H9 (cell line): ENCODE measurements around the gene BTG4. TPM values are rescaled to one million over a fixed set of nuclear protein-coding genes. Genes with fewer than 3 reads are reported as not detected.

Experiments used
- DNase-seq: peaks from one replicate; pipeline ENCODE4 v3.0.0-alpha.2; 2017
- H2AFZ ChIP-seq: one replicate; pipeline ENCODE4 v1.6.1; 2013; ENCODE audit warnings: mild to moderate bottlenecking, low read length, control low read depth, moderate library complexity
- H2AK5ac ChIP-seq: 2 replicates; pipeline ENCODE4 v1.6.1; 2013; ENCODE audit warnings: low read length, control low read depth, mixed read lengths; ENCODE audit not compliant: insufficient read length
- H2BK120ac ChIP-seq: one replicate; pipeline ENCODE4 v1.6.1; 2013; ENCODE audit warnings: low read depth, mild to moderate bottlenecking, low read length, control low read depth, inconsistent platforms; ENCODE audit not compliant: poor library complexity, severe bottlenecking
- H2BK12ac ChIP-seq: 2 replicates; pipeline ENCODE4 v1.6.1; 2013; ENCODE audit warnings: low read length, control low read depth, mixed read lengths, low read depth; ENCODE audit not compliant: insufficient read length
- H2BK15ac ChIP-seq: 2 replicates; pipeline ENCODE4 v1.6.1; 2013; ENCODE audit warnings: low read depth, low read length, control low read depth
- H2BK20ac ChIP-seq: one replicate; pipeline ENCODE4 v1.6.1; 2013; ENCODE audit warnings: low read depth, mild to moderate bottlenecking, low read length, control low read depth, inconsistent platforms; ENCODE audit not compliant: poor library complexity, severe bottlenecking
- H2BK5ac ChIP-seq: 2 replicates; pipeline ENCODE4 v1.6.1; 2013; ENCODE audit warnings: low read length, control low read depth, mixed read lengths; ENCODE audit not compliant: insufficient read length
- H3K14ac ChIP-seq: 2 replicates; pipeline ENCODE4 v1.6.1; 2013; ENCODE audit warnings: low read length, control low read depth; ENCODE audit not compliant: insufficient read depth
- H3K18ac ChIP-seq: 2 replicates; pipeline ENCODE4 v1.6.1; 2013; ENCODE audit warnings: low read depth, mild to moderate bottlenecking, mixed read lengths, low read length, control low read depth; ENCODE audit not compliant: insufficient read length
- H3K23ac ChIP-seq: 2 replicates; pipeline ENCODE4 v1.6.1; 2013; ENCODE audit warnings: low read length, control low read depth, mixed read lengths, low read depth; ENCODE audit not compliant: insufficient read length
- H3K23me2 ChIP-seq: 2 replicates; pipeline ENCODE4 v1.6.1; 2013; ENCODE audit warnings: low read depth, mild to moderate bottlenecking, mixed read lengths, low read length, control low read depth; ENCODE audit not compliant: insufficient read length, poor library complexity, severe bottlenecking
- H3K27ac ChIP-seq: 2 replicates; pipeline ENCODE4 v1.5.1; 2013; ENCODE audit warnings: low read length, control low read depth, mixed read lengths, low read depth; ENCODE audit not compliant: insufficient read length
- H3K27me3 ChIP-seq: 2 replicates; pipeline ENCODE4 v1.6.1; 2013; ENCODE audit warnings: low read length, control low read depth, inconsistent platforms; ENCODE audit not compliant: insufficient read depth
- H3K4ac ChIP-seq: 2 replicates; pipeline ENCODE4 v1.6.1; 2013; ENCODE audit warnings: low read depth, mild to moderate bottlenecking, control low read depth, inconsistent platforms, low read length, moderate library complexity
- H3K4me1 ChIP-seq: 2 replicates; pipeline ENCODE4 v1.6.1; 2013; ENCODE audit warnings: low read length, control low read depth, inconsistent platforms; ENCODE audit not compliant: insufficient read depth
- H3K4me2 ChIP-seq: 2 replicates; pipeline ENCODE4 v1.6.1; 2013; ENCODE audit warnings: low read length, control low read depth, mixed read lengths; ENCODE audit not compliant: insufficient read length, insufficient read depth
- H3K56ac ChIP-seq: 2 replicates; pipeline ENCODE4 v1.6.1; 2013; ENCODE audit warnings: low read depth, mild to moderate bottlenecking, mixed read lengths, low read length, control low read depth; ENCODE audit not compliant: insufficient read length
- H3K79me1 ChIP-seq: 2 replicates; pipeline ENCODE4 v1.6.1; 2013; ENCODE audit warnings: low read depth, mild to moderate bottlenecking, moderate library complexity, low read length, control low read depth, inconsistent platforms; ENCODE audit not compliant: insufficient read depth, poor library complexity, severe bottlenecking
- H3K79me2 ChIP-seq: 2 replicates; pipeline ENCODE4 v1.6.1; 2013; ENCODE audit warnings: low read length, control low read depth, inconsistent platforms; ENCODE audit not compliant: insufficient read depth
- H3K9ac ChIP-seq: 2 replicates; pipeline ENCODE4 v1.6.1; 2013; ENCODE audit warnings: low read length, control low read depth, mixed read lengths; ENCODE audit not compliant: insufficient read length; ENCODE audit errors: extremely low read depth
- H3K9me3 ChIP-seq: one replicate; pipeline ENCODE4 v1.6.1; 2013; ENCODE audit warnings: low read depth, low read length, inconsistent platforms; ENCODE audit not compliant: control insufficient read depth
- H3T11ph ChIP-seq: one replicate; pipeline ENCODE4 v1.6.1; 2013; ENCODE audit warnings: mild to moderate bottlenecking, low read length, control low read depth, inconsistent platforms
- H4K20me1 ChIP-seq: one replicate; pipeline ENCODE4 v1.6.1; 2013; ENCODE audit not compliant: control insufficient read depth, insufficient read length, insufficient read depth
- H4K5ac ChIP-seq: 2 replicates; pipeline ENCODE4 v1.6.1; 2013; ENCODE audit warnings: low read depth, mild to moderate bottlenecking, mixed read lengths, low read length, control low read depth; ENCODE audit not compliant: insufficient read length
- H4K8ac ChIP-seq: replicated peaks from 2 replicates; pipeline ENCODE4 v1.6.1; 2013; ENCODE audit warnings: low read length, control low read depth, mixed read lengths, low read depth; ENCODE audit not compliant: insufficient read length
- H4K91ac ChIP-seq: 2 replicates; pipeline ENCODE4 v1.6.1; 2013; ENCODE audit warnings: low read depth, mild to moderate bottlenecking, moderate library complexity, mixed read lengths, low read length, control low read depth; ENCODE audit not compliant: insufficient read length
- H3K27ac Mint-ChIP-seq, 3 experiments: 2 replicates in 2 of 3; 3 replicates in 1 of 3; pipeline ENCODE4 v1.8.0; 2020 to 2021; ENCODE audit warnings: mixed read lengths in 3 of 3, mild to moderate bottlenecking in 1 of 3, moderate library complexity in 1 of 3
- H3K27me3 Mint-ChIP-seq: 2 replicates; pipeline ENCODE4 v1.8.0; 2021; ENCODE audit warnings: low read depth, mild to moderate bottlenecking, moderate library complexity, mixed read lengths
- H3K36me3 Mint-ChIP-seq, 3 experiments: 2 replicates in 2 of 3; 3 replicates in 1 of 3; pipeline ENCODE4 v1.8.0; 2020 to 2021; ENCODE audit warnings: low read depth in 3 of 3, mixed read lengths in 3 of 3; ENCODE audit not compliant: insufficient read depth in 1 of 3
- H3K4me1 Mint-ChIP-seq, 2 experiments: 2 replicates each; pipeline ENCODE4 v1.8.0; 2020; ENCODE audit warnings: mixed read lengths in 2 of 2
- H3K4me3 Mint-ChIP-seq, 2 experiments: 2 replicates in 1 of 2; 3 replicates in 1 of 2; pipeline ENCODE4 v1.8.0; 2020 to 2021; ENCODE audit warnings: mild to moderate bottlenecking in 2 of 2, mixed read lengths in 2 of 2, moderate library complexity in 1 of 2
- H3K9me3 Mint-ChIP-seq, 2 experiments: 2 replicates in 1 of 2; 3 replicates in 1 of 2; pipeline ENCODE4 v1.8.0; 2020; ENCODE audit warnings: mild to moderate bottlenecking in 2 of 2, mixed read lengths in 2 of 2, moderate library complexity in 1 of 2
- total RNA-seq: library from RNA; stranded (reverse); gene quantifications from 2 replicates; pipeline ENCODE4 v1.2.1, GENCODE V29; 2021
- TF ChIP-seq, protein P1 (sequence below): fragments of 200-600 bp; sonication (generic); conservative IDR thresholded peaks from 3 replicates; pipeline ENCODE4 v1.8.0; 2021; ENCODE audit warnings: antibody characterized with exemption, mild to moderate bottlenecking

The BTG4 gene
- total RNA-seq, 1 experiment from 2014 or later, result not detected

DNA sequence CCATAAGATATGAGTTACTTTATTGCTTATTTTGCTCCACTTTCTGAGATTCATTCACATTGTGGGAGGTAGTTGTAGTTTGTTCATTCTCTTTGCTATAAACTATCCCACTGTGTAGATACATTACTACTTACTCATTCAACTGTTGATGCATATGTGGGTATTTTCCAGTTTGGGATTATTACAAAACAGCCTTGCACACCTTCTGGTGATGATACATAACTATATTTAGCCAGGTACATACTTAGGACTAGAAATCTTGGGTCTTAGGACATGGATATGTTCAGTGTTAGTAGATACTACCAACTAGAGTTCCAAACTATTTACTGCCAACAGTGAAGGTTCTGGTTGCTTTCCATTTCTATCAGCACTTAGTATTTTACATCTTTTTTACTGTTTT is 37.8 kb downstream of the BTG4 start:
- Histone ChIP-seq H3K27me3 (no peaks in the 10 kb centered on the region), H2BK20ac (no peak overlapping the region), H3K4me1 (no peaks in the 10 kb centered on the region), H4K91ac (no peak overlapping the region), H3K4me2 (no peak overlapping the region), H3K56ac (no peak overlapping the region), H2BK12ac (no peak overlapping the region), H2BK120ac (no peak overlapping the region), H3K27ac (no peak overlapping the region), H3K18ac (no peak overlapping the region), H2AK5ac (no peak overlapping the region), H4K20me1 (no peaks in the 10 kb centered on the region), H3K9me3 (no peaks in the 10 kb centered on the region), H3K14ac (no peak overlapping the region), H3K79me2 (no peaks in the 10 kb centered on the region), H4K5ac (no peak overlapping the region), H3T11ph (no peak overlapping the region), H3K23ac (no peak overlapping the region), H2BK15ac (no peak overlapping the region), H3K4ac (no peak overlapping the region), H3K23me2 (no peaks in the 10 kb centered on the region), H2AFZ (no peak overlapping the region), H2BK5ac (no peak overlapping the region), H3K9ac (no peak overlapping the region), H4K8ac (no peak overlapping the region), H3K79me1 (no peaks in the 10 kb centered on the region)
- TF ChIP-seq, protein P1, sequence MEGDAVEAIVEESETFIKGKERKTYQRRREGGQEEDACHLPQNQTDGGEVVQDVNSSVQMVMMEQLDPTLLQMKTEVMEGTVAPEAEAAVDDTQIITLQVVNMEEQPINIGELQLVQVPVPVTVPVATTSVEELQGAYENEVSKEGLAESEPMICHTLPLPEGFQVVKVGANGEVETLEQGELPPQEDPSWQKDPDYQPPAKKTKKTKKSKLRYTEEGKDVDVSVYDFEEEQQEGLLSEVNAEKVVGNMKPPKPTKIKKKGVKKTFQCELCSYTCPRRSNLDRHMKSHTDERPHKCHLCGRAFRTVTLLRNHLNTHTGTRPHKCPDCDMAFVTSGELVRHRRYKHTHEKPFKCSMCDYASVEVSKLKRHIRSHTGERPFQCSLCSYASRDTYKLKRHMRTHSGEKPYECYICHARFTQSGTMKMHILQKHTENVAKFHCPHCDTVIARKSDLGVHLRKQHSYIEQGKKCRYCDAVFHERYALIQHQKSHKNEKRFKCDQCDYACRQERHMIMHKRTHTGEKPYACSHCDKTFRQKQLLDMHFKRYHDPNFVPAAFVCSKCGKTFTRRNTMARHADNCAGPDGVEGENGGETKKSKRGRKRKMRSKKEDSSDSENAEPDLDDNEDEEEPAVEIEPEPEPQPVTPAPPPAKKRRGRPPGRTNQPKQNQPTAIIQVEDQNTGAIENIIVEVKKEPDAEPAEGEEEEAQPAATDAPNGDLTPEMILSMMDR, result no peak
- Mint-ChIP-seq H3K36me3 (no peaks in the 10 kb centered on the region), H3K4me1 (no peaks in the 10 kb centered on the region), H3K9me3 (no peaks in the 10 kb centered on the region), H3K27ac (no peak overlapping the region), H3K27me3 (peaks cover 4% of the 10 kb centered on the region; the same call in 1 of the 2 replicates), H3K4me3 (no peak overlapping the region)
- no peak for DNase-seq
